HG02840 (cell line): Measurements from ENCODE around the gene WDR44.
"Not testable (repeated sequence)": the region's sequence is repeated elsewhere in the genome, so short reads cannot be mapped to it uniquely, and the experiment has no call there.

Experiments used
- ATAC-seq: cut with Tn5 transposase; IDR thresholded peaks from one replicate; pipeline ENCODE4 v1.9.1; 2021; ENCODE audit warnings: mild to moderate bottlenecking, moderate library complexity, moderate number of reproducible peaks; ENCODE audit not compliant: unreplicated experiment, low FRiP score

Gene WDR44

DNA sequence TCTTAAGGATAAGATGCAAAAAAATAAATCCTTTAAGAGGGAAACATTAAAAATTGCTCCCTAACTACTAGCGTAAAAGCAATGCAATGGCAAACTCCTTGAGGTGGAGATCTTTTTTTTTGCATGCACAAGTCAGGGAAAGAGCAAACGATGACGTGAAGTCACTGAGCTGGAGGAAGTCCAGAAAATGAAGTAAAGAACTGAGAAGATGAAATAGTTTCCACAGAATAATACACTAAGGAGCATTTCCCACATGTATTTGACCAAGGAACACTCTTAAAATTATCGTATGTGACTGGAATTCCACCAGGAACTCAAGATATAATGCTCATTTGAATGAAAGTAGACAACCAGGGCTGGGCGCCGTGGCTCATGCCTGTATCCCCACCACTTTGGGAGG, 128.7 kb downstream of the WDR44 start:
- no peak for ATAC-seq

DNA sequence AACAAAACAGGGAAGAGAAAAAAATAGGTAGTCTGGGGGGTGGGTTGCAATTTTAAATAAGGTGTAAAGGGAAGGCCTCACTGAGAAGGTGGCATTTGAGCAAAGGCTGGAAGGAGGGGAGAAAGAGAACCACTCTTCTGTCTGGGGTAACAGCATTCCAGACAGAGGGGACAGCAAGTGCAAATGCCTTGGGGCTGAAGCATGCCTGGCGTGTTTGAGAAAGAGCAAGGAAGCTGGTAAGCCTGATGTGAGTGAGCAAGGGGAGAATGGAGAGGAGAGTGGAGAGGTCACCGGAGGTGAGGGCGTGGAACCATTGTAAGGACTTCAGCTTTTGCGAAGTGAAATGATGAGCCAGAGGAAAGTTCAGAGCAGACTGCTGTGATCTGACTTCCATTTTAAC, 130.0 kb downstream of the WDR44 start:
- ATAC-seq: no peak

DNA sequence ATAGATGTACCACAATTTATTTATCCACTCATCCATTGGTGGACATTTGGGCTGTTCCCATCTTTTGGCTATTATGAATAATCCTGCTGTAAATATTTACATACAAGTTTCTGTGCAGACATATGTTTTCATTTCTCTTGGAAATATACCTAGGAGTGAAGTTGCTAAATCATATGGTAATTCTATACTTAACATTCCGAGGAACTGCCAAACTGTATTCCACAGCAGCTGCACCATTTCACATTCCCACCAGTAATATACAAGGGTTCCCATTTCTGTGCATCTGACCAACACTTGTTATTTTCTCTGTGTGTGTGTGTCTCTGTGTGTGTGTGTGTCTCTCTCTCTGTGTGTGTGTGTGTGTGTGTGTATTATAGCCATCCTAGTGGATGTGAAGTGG, 134.3 kb downstream of the WDR44 start:
- no peak for ATAC-seq

DNA sequence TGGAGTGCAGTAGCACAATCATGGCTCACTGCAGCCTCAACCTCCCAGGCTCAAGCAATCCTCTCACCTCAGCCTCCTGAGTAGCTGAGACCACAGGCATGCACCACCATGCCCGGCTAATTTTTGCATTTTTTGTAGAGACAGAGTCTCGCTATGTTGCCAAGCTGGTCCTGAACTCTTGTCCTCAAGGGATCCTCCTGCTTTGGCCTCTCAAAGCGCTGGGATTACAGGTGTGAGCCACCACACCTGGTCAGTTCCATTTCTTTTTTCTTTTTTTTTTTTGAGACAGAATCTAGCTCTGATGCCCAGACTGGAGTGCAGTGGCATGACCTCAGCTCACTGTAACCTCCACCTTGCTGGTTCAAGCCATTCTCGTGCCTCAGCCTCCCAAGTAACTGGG, 136.5 kb downstream of the WDR44 start:
- ATAC-seq: not testable (repeated sequence)

DNA sequence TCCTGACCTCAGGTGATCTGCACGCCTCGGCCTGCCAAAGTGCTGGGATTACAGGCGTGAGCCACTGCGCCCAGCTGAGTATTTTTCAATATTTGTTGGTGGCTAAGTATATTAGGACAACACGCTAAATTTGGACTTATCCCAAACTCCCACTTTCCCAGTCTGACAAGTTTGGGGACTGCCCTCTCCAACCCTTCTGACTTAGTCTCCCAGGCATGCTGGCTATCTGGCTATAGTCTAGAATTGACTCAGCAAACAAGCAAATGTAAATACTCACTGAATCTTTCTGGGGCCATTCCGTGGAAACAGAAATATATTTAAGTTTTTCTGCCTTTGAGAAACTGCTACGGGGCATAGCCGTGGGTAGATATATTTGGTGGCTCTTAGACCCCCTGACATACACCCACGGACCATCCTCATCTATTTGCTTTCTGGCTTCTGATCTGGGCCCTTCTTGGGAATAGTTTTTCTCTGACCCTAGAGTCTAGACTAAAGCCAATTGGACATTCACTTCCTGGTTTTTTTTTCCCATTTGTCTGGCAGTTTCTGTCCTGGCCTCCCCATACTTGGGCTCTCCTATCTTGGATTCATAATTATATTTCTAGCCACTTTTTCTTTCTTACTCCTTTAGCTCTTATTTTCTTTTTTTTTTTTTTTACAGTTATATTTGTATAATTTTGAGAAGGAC, 138.5 kb downstream of the WDR44 start:
- ATAC-seq: no peak

DNA sequence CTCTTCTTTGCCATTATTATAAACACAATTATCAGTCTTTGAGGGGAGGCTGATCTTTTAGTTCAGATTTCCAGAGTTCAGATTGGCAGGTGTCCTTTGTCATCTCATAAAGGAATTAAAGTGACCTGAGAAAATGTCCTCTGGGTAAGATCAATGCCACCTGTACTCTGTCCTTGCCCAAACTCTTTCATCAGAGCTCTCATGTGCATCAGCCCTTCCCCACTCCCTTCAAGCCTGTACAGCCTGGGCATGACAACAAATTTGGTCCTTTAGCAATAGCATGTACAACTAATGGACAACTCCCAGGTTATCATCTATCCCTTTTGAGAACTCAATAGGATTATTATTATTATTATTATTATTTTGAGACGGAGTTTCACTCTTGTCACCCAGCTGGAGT, 140.8 kb downstream of the WDR44 start:
- not testable (repeated sequence) for ATAC-seq

DNA sequence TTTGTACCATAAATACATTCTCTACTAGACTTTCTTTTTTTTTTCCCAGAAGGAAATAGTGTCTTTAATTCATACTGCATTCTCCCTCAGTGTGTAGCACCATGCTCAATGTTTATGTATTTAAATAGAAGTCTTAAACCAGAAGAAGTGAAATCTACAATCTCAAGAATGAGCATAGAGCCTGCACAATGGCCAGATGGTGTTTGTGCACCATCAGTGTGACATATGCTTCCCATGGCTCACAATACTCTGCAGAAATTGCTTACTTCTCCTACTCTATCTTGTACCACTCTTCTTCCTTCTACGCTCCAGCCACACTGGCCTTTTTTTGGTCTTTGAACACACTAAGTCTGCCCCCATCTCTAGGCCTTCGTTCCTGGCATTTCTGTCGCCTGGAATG, 147.1 kb downstream of the WDR44 start:
- ATAC-seq: no peak

DNA sequence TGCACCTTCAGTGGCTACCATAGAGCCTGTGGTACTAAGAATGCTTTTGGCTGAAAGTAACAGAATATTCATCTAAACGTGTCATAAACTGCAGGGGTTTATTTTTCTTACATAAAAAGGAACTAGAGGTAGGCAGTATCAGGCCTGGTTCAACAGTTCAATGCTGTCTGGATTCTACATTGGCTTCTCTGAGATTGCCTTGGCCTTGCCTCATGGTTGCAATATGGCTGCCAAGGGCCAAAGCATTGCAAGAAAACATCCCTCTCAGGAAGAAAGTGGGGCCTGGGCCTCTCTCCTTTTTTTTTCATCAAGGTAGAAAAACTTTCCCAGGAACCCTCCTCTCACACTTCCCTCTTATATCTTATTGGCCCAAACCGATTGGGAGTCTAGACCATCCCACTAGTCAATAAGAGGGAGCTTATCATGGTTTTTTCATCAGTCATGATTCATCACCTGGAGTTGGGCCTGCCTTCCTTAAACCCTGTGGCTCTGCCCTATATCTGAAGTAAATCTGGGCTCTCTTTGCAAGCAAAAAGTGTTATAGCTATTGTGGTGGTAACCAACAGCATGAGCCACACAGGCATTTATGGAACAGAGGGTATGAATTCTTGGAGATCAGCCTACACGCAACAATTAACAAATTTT, 147.9 kb downstream of the WDR44 start:
- no peak for ATAC-seq

DNA sequence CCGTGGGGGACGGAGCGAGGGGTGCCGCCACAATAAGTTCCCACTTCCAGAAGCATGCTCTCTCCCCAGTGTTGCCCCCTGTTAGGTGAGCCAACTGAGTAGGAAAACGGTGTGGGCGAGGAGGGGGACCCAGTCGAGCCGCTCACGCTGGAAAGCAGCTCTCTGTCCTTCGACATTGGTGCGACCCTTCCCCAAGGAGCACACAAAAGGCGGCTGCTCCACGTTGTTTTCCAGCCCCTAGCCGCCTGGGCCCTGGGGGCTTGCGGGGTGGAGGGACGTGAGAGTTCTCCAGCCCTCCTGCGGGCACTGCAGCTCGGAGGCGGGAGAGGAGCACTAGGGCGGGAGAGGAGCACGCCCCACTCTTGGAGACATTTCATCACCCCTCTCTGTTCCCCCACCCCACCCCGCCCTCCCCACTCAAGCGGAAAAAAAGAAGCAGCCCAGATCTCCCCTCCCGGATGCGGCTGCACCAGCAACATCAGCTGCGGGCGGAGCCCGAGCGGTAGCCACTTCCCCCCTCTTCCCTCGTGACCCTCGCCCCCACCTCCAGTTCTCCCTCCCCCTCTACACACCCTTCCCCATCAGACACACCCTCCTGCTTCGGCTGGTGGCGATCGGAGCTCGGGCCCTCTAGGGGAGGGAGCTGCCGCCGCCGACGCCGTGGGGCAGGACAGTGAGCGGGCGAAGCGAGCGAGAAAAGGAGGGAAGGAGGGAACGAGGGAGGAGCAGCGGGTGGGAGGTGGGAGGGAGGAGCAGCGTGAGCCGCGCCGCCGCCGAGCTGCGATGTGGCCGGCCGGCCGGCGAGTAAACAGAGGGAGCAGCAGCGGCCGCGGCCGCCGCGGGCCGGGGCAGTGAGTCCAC, 149.4 kb downstream of the WDR44 start, which contains the start of gene DOCK11:
Gene DOCK11 (plus strand): TSS at position 755 of the 861 bp plus-strand sequence. CDS start 157 bp downstream, outside the sequence.
- peak; percentile 54 for ATAC-seq

DNA sequence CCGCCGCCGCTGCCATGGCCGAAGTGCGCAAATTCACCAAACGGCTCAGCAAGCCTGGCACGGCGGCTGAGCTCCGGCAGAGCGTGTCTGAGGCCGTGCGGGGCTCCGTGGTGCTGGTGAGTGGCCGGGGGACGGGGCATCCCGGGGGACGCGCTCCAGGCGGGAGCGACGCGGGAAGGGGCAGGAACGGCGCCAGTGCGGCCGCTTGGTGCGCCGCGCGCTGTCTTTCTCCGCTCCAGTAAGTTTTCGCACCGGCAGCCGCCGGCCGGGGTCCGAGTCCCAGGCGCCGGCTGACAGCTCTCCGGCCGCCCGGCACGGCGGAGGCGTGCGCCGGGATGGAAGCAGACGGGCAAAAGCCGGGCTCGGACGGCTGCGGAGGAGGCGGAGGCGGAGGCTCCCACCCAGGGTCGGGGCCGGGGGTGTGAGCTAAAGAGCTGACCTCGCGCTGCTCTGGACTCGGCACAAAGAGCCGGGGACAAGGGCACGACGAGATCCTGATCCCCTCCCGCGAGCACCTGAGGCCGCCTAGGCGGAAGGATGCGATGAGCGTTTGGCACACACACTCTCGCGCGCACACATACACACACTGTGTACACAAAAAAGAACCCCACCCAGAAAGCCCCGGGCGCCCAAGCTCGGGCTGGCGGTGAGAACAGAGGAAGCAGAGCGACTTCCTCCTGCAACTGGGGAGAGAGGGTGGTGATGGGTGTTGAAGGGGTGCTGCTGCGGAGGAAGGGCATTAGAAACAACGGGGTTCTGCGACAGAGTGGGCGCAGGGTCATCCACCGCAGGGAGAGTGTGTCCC, 150.3 kb downstream of the WDR44 start:
- peak; percentile 59 for ATAC-seq

DNA sequence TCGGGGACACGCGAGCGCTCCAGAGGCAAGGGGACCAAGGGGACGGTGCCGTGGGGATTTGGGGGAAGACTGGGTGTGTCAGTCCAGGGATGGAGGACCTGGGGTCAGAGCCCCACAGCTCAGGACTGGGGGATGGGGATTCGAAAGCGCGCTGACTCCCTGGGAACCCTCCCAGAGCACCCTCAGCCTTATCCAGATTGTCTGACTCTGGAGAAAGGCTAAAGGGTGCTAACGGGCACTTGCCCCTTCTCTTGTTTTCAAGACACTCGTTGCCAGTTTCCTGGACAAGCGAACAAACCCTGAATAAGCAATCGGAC, 150.8 kb downstream of the WDR44 start:
- ATAC-seq: no peak

DNA sequence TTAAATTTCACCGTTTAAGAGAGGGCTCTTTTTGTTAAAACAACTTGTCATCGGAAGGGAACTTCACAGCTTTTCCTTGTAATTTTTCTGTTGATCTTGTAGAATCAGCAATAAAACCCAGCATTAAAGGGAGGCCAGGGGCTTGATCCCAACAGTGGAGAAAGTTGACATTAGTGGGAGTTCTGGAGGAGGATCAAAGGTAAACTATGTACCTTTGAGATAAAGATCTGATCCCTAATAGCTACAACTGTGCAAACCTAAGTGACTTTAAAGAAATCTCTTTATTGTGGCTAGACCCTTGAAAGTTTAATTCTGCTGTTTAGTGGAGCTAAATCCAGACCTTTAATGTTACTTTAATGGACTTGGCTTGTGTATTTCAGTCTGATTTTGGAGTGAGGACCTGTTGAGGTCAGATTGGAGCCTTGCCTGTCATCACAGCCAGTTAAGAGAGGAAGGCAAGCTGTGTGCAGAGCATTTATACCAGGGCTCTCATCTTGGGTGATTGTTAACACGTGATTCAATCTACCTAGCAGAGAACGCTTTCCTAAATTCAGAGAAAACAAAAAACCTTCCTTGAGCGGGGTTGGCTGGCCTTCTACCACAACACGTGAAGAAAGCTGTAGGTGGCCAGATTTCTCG, 151.4 kb downstream of the WDR44 start:
- ATAC-seq: no peak

DNA sequence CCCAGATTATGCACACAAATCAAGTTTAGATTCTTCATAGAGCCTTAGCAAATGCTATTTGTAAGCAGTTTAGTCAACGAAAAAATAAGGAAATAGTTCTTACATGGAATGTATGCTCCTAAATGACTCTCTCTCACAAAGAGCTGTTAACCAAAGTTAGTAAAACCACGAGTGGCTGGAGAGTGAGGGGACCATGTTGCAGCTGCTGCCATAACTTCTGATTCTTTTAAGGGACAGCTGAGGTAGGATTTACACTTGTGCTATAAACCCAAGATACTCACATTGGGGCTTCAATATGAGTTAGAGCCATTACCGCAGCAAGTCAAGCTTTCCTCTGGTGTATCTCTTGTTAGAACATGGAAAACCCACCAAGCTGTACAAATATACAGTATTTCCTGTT, 152.4 kb downstream of the WDR44 start:
- no peak for ATAC-seq

DNA sequence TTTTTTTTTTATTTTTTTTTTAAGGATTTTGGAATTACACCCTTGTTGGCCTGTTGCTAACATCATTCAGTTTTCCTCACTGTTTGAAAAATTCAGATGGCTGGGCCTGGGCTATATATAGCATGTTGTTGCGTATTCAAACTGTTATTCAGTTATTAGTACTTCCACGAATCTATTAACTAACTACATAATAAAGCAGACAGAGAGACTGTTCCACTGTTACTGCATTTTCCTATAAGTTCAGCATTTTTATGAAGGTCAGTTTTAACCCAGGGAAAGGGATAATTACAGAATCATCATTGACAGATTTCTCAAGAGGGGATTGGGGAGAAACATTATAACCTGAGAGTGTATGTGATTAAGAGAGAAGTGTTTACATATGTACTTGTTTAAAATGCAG, 152.8 kb downstream of the WDR44 start:
- ATAC-seq: no peak

DNA sequence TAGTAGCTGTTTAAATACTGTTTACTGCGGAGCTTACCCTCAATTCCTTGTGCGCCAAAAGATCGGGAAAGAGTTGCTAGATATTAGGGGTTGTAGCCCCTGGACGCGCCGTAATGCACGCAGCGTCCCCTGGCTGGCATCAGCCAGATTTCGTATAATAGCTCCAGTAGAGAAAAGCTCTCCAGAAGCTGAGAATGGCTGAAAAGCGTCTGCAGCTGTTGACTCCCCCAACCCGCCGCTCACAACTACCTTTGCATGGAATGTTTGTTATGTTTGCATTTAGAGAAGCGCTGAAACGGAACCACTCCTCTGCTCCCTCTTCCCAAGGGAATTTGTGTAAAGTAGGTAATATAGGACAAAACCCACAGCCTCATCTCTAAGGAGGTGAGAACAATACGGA, 153.4 kb downstream of the WDR44 start:
- no peak for ATAC-seq
